Stimulated activated CD4-positive, alpha-beta T cell treated with anti-CD3 and anti-CD28 coated beads, TNF-alpha, amount 100 ng/mL, for 48 hours (primary cell): ENCODE data around the gene MGAM2.

Source experiments
- DNase-seq, 3 donors: peaks; one replicate each; pipeline ENCODE4 v3.0.0-alpha.2; 2020; ENCODE audit warnings: low read depth in 3 of 3

MGAM2 gene

DNA sequence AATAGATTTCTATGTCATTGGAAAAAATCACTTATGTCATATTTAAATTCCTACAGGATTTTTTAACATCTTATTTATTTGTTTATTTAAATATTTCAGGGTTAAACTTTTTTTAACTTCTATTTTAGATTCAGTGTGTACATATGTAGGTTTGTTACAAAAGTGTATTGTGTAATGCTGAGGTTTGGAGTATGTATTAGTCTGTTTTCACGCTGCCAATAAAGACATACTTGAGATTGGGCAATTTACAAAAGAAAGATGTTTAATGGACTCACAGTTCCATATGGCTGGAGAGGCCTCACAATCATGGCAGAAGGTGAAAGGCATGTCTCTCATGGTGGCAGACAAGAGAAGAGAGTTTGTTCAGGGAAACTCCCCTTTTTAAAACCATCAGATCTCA lies 65.4 kb downstream of the MGAM2 start:
- DNase-seq = no peak

DNA sequence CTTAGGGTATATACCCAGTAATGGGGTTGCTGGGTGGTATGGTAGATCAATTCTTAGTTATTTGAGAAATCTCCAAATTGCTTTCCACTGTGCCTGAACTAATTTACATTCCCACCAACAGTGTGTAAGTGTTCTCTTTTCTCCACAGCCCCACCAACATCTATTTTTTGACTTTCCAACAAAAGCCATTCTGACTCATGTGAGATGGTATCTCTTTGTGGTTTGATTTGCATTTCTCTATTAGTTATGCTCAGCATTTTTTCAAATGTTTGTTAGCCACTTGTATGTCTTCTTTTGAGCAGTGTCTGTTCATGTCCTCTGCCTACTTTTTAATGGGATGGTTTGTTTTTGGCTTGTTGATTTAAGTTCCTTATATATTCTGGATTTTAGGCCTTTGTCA lies 66.4 kb downstream of the MGAM2 start:
- no peak for DNase-seq

DNA sequence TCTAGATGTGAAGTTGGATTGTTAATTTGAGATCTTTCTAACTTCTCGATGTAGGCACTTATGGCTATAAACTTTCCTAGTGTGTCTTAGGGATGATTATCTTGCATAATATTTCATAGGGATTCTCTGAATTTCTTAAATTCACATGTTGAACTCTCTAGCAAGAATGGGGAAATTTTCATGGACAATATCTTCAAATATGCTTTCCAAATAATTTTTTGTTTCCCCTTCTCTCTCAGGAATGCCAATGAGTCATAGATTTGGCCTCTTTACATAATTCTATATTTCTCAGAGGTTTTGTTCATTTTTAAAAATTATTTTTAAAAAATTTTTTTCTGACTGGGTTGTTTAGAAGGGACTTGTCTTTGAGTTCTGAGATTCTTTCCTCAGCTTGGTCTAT lies 68.9 kb downstream of the MGAM2 start:
- DNase-seq = no peak

DNA sequence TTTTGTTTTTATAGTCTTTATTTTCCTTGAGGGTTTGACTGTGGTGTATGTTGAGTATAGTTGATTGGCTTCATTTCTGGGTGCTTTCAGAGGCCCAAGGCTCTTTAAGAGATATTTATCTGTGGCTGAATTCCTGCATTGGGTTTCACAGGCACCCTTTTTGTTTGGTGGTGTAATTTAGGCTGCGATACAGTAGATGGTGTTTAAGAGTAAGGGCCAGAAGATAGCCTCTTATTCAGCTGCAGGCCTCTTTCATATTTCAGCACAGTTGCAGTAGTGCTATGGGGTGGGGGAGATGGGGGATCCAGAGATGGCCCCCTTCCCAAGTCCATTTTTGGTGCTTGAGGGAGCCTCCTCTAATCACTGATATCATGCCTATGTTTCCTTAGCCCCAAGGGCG lies 69.7 kb downstream of the MGAM2 start:
- no peak for DNase-seq

DNA sequence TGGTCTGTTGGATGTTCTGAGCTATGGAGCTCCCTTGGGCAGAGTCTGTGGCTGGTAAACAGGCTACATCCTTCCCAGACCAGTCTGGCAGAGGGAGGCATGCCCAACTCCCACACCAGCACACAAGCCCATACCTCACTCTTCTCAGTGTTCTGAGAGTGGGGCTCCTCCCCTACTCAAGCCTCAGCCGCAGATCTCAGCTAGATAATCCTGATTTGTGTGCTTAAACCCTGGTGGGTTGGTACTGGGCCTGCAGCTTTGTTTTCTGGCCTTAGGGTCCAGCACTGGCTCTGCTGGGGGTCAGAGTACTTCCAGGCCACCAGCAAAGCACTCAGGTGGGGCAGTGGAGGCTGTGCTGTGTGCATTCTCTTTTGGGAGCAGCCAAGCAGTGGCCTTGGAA lies 70.4 kb downstream of the MGAM2 start:
- DNase-seq = no peak

DNA sequence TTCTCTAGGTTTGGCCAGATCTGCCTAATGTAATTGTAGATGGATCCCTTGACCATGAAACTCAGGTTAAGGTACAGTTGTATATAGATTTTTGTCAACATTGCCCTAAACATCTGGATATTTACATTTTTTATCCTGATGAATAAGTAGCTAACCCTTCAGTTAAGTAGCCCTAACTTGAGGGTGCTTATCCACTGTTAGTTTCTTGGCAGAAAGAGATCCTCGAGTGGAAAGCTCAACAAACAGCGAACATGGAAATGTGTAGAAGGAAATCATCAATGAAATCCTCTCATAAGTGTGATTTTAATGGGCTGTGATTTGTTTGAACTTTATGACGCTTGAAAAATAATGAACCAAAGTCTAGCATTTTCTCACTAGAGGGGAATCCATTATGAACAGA lies 73.6 kb downstream of the MGAM2 start:
- no peak for DNase-seq

DNA sequence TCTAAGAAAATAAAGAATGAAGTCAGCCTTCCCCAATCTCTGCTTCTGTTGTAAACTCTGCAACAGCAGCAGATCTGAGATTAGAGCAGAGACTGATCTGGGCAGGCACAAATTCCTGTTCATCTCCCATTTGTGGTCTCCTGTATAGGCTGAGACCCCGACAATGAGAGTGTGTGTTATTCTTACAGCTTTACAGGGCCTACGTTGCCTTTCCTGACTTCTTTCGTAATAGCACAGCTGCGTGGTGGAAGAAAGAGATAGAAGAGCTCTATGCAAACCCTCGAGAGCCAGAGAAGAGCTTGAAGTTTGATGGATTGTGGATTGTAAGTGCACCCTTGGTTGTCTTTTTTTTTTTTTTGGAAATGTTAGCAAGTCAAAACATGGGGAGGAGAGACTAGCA lies 74.3 kb downstream of the MGAM2 start:
- no peak for DNase-seq

DNA sequence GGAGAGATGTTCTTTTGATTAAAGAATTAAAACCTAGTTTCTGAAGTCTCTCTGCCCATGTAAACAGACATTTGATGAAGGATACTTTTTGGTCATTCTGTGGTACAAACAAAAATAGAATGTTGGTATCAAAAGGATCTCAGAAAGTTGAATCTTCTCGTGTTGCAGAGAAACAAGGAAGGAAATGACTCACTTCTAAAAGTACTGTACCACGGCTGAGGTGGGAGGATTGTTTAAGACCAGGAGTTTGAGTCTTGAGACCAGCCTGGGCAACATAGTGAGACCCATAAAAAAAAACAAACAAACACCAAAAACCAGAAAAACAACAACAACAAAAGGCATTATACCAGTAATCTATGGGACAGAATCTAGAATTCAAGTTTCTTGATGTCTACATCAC lies 76.6 kb downstream of the MGAM2 start:
- no peak for DNase-seq

DNA sequence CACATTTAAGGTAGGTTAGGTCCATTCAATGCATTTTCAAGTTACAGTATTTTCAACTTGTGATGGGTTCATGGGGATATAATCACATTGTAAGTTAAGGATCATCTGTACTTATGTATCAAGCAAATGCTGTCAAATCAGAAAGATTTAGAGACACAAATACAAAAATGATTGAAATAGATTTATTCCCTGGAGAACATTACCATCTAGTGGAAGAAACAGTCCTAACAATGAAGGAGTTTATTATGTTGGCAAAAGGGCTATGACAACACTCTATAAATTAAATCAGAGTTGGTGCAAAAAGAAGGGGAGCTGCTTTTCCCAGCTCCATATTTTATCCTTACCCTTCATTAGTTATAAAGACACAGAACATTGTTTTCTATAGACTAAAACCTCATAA lies 77.3 kb downstream of the MGAM2 start:
- DNase-seq = no peak

DNA sequence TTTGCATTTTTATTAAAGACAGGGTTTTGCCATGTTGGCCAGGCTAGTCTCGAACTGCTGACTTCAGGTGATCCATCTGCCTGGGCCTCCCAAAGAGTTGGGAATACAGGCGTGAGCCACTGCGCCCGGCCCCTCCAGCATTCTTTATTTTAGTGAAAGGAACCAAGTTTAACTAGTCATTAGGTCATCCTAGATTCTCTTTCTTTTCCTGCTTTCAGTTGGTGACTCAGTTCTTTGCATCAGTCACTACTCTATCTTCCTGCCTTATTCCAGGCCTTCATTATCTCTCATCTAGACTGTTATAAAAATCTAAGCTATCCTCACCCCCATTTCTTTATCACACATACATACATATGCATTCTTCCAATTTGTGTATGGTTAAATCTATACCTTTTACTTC lies 82.7 kb downstream of the MGAM2 start:
- no peak for DNase-seq

DNA sequence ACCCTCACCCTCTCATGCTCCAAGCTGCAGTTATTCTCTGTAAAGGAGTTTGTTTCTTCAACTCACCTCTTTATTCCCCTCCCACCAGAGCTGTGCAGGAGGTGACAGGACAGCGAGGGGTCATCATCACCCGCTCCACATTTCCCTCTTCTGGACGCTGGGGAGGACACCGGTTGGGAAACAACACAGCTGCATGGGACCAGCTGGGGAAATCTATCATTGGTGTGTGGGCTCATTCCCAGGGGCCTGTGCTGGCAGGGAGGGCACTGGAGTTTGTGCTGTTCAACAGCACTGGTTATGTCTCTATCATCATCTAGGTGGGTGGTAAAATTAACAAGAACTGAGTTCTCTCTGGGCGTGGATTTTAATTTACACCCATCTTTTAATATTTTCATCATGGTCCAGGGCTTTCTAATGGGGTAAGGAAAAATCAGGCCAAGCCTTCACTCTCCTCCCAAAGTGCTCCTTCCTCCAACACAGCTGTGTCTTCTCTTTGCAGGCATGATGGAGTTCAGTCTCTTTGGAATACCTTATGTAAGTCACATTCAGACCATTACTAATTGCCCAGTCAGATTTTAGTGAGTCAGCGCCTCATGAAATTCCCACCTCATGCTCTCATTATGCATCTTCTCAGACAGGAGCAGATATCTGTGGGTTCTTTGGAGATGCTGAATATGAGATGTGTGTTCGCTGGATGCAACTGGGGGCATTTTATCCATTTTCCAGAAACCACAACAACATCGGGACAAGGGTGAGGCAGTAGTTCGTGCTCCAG lies 84.7 kb downstream of the MGAM2 start:
- no peak for DNase-seq

DNA sequence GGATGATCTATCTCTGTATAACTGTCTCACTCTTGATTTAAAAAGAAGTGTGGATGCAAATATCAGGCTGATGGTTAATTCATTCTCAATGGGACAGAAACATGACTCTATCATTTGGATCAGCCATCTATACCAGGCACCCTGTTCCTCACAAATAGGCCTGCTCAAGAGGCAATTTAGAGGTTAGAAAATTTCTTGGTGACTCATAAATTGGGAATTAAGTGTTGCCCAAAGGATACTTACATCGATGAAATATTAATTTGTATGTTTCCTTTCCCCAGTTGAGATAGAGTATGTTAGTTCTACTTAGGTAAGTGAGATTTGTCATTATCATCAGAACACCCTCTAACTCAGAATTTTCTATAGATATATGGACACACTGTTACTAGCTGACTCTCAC lies 88.7 kb downstream of the MGAM2 start:
- DNase-seq = no peak

DNA sequence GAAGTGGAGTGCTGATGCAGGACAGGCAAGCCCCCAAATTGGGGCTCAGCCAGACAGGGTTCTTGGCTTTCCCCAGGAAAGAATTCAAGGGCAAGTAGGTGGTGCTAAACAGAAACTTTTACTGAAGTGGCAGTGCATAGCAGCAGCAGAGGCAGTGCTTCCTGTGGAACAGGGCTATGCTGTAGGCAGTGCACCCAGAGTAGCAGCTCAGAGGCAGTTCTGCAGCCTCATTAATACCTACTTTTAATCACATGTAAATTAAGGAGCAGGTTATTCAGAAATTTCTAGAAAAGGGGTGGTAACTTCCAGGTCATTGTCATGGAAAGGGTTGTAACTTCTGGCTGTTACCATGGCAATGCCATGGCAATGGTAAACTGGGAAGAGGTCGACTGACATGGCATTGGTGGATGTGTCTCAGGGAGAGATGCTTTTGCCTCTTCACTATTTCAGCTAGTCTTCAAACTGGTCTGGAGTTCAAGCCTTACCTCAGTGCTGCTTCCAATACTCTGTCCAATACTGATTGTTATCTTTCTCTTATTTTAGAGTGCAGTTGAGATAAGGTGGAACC lies 117.1 kb downstream of the MGAM2 start:
- no peak for DNase-seq

DNA sequence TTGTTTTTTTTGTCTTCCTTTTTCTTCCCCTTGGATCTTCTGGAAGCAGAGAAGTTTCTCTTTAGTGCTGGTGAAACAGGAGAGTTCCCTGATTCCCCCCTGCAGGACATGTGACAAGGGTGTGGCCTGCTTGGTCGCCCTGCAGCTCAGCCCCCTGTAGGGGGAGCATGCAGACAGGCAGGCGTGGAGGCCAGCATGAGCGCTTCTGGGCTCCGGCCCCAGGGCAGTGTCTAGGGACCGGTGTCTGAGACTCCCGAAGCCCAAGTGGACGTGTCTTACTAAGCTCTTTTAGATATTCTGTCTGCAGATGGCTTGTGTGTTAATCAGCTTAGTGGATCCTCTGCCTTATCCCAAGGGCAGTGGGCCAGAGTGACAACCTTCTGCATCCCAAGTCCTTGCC lies 120.2 kb downstream of the MGAM2 start:
- no peak for DNase-seq

DNA sequence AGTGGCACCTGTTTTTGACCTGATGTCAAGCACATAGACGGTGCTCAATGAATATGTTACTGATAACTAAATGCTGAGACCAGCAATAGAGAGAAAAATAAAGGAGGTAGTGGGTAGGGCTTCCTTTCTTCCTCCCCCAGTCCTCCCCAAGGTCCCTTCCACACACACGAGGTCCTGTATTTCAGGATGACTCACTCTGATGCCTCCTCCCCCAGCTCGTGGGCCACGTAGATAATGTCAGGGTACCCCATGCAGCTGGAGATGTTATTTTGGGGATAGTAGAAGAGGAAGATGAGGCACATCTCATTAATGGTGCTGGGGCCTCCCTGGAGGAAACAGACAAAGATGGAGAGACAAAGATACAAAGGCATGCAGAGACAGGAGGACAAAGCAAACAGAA lies 129.0 kb downstream of the MGAM2 start:
- no peak for DNase-seq

DNA sequence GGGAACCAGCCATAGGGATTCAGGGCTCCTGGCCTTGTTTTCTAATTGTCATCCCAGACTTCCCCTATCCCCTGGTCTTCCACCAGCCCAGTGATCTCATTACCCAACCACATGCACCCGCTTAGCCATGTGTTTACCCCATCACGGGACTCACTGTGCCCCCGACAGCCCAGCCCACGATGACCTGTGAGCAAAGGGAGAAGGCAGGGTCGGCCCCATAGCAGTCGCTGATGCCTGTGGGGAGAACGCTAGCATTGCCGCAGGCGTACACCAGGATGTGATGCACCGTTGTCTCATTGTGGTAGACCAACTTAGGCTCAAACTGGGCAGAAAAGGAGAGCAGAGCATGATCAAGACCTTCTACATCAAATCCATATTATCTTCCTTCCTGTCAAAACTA lies 132.3 kb downstream of the MGAM2 start:
- no peak for DNase-seq

DNA sequence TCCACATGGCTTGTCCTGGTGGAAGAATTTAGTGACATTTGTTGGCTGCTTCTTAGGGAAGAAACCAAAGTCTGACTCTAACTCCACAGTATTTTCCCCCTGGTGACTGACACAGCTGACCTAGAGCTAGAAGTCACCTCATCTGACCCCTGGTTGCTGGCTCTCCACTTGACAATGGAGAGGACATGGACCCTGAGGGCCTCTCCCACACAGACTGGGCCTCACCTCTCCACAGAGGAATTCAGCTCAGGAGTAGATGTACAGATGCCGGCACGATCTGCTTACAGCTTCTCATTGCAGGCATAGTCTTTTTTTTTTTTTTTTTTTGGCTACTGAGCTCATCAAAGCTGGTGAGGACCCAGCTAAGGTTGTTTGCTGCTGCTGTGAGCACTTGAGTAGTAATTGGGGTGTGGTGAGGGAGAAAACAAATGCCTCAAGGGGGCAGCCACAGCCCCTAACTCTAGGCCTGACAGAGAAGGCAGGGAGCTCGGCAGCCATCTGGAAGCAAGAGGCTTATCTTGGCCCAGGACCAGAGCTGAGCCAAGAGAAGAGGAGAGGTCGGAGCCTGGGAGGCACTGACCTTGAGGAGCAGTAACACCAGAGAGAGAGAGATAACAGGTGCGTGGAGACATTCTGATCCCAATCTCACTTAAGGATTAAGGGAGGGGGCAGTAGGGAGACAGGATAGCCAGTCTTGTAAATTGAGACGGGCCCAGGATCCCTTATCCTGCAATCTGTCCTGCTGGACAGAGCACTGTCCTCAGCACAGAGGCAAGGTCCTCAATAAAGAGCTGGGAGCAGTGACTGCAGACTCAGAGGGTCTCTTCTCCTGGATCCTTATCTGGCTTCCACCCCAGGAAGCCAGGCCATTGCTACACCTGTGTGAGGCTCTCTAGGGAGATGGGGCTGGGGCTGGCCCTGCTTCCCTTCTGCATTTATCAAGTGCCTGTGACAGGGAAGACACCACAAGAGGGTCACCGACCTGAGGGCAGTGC lies 136.9 kb downstream of the MGAM2 start:
- no peak for DNase-seq

DNA sequence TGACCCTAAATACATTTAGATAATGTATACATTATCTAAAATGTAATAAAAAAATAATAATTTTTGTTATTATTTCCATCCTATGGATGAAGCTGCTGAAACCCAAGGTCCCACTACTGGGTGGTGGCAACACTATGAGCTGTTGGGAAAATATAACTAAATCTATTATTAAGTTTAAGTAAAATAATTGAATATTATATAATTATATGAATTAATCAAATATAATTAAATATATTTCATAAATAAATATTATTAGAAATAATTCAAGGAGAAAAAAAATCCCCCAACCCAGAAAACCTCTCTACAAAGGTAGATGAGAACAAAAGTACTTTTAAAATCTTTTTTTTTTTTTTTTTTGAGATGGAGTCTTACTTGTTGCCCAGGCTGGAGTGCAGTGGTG lies 138.4 kb downstream of the MGAM2 start:
- DNase-seq = no peak

DNA sequence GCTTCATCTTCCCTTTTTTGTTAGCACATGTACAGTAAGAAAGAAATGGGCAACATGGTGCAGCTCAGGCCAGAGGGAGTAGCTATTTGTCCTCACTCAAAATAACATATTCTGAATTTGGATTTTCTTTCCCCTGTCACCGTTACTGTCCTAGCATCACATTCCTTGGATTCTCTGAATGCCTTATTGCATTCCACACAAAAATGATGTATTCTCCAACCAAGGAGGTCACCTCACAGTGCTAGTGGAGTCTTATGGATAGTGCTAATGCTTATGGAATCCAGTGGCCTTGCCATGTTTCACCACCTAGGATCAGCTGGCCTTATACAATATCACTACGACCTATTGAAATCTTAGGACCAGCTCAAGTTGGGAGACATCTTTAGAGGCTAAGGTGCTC lies 139.2 kb downstream of the MGAM2 start:
- no peak for DNase-seq

DNA sequence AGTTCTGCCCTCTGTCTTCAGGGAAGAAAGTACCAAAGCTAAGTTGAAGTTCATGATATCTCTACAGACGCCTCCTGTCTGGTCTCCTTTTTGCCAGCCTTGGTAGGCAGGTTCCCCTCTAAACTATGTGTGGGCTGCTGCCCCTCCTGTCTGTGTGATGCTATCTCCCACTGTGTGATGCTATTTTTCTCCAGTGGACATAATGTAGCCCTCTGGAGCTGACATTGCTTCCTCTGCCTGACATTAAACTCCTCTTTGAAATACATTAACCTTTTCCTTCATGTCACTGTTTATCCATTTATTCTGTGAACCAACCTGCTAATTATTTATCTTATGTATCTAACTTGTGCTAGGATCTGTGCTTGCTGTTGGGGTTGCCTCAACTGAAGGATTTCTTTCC lies 146.4 kb downstream of the MGAM2 start, which contains the start of gene PRSS58:
Gene PRSS58, minus strand, starts transcription at position 101 of the 400 bp plus-strand sequence. CDS start 351 bp downstream, outside the sequence.
- DNase-seq = no peak

DNA sequence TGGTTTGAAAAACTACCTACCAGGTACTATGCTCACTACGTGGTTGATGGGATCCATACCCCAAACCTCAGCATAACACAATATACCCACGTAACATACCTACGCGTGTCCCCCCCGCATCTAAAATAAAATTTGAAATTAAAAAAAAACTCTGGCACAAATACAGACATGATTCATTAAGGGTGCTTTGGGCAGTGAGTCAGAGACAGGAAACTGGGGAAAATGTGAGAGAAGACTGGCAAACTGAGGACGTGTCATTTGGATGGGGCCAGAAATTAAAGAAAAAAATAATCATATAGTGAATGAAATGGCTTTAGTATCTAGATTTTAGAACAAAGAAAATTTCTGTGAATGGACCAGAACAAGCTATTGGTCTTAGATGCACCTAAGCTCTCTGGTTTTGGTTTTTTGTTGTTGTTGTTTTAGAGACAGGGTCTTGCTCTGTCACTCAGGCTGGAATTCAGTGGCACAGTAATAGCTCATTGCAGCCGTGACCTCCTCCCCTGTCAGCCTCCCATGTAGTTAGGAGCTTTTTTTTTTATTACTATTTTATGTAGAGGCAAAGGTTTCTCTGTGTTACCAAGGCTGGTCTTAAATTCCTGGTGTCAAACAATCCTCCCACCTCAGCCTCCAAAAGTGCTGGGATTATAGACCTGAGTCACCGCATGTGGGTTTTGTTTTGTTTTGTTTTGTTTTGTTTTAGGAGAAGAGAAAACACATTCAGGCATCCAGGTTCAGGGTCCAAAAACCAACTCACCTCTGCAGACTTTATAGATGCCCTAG lies 152.3 kb downstream of the MGAM2 start:
- DNase-seq = no peak
